Vagina (tissue), 2 donors: ENCODE data around the gene GADL1.

Experiments
- CTCF ChIP-seq, 3 experiments: fragments of 450-650 bp in 2 of 3; fragments of 200-600 bp in 1 of 3; sonication (generic) in 1 of 3; IDR thresholded peaks; one replicate each; pipeline ENCODE4 v1.5.1; 2017 to 2019; ENCODE audit warnings: antibody characterized with exemption in 3 of 3, mild to moderate bottlenecking in 2 of 3, moderate library complexity in 2 of 3
- POLR2AphosphoS5 ChIP-seq, 2 donors: sonication (generic); formaldehyde crosslinking; IDR thresholded peaks; one replicate each; pipeline ENCODE4 v1.9.0; 2017; ENCODE audit warnings: antibody characterized with exemption in 2 of 2, mild to moderate bottlenecking in 2 of 2, low read depth in 1 of 2; ENCODE audit not compliant: insufficient read depth in 1 of 2

- TF ChIP-seq CTCF (IDR thresholded peaks at IDR 0.05): no peak
- TF ChIP-seq POLR2AphosphoS5 (IDR thresholded peaks at IDR 0.05; ENCODE audit: insufficient read depth in 1 of 2, low read depth in 1 of 2): no peak
Measured at GRCh38 chr3:30682434-30683155, 211.9 kb downstream of the GADL1 start.
